SK-N-SH treated with all-trans-retinoic acid at 6 μM for 48 hours (cell line): ENCODE data around the gene TRAPPC6A.

Source experiments
- ATAC-seq: fragments of 200-7000 bp; cut with Tn5 transposase; 3 replicates; pipeline ENCODE4 v1.9.1; 2020; ENCODE audit warnings: mild to moderate bottlenecking, moderate library complexity
- BACH2 ChIP-seq: fragments of 250-450 bp; sonication (Bioruptor Pico); IDR thresholded peaks from 2 replicates; pipeline ENCODE4 v1.9.0; 2021; ENCODE audit warnings: mild to moderate bottlenecking, borderline replicate concordance
- ESRRG ChIP-seq: fragments of 250-450 bp; sonication (Bioruptor Pico); IDR thresholded peaks from 2 replicates; pipeline ENCODE4 v1.6.1; 2021; ENCODE audit warnings: mild to moderate bottlenecking
- ISL1 ChIP-seq: fragments of 250-450 bp; sonication (Bioruptor Pico); IDR thresholded peaks from 2 replicates; pipeline ENCODE4 v2.1.2; 2022; ENCODE audit warnings: mild to moderate bottlenecking, moderate library complexity
- OSR1 ChIP-seq: fragments of 250-450 bp; sonication (Bioruptor Pico); IDR thresholded peaks from 2 replicates; pipeline ENCODE4 v1.8.0; 2022; ENCODE audit warnings: moderate library complexity, mild to moderate bottlenecking, inconsistent platforms
- PPARA ChIP-seq: fragments of 250-450 bp; sonication (Bioruptor Pico); IDR thresholded peaks from 2 replicates; pipeline ENCODE4 v1.5.0; 2020; ENCODE audit warnings: mild to moderate bottlenecking, borderline replicate concordance
- RARB ChIP-seq: fragments of 250-450 bp; sonication (Bioruptor Pico); IDR thresholded peaks from 2 replicates; pipeline ENCODE4 v1.8.0; 2021; ENCODE audit warnings: mild to moderate bottlenecking, moderate library complexity
- SNAI2 ChIP-seq: fragments of 250-450 bp; sonication (Bioruptor Pico); IDR thresholded peaks from 2 replicates; pipeline ENCODE4 v1.5.0; 2020; ENCODE audit warnings: mild to moderate bottlenecking, moderate library complexity
- TCF4 ChIP-seq: fragments of 250-450 bp; sonication (Bioruptor Pico); IDR thresholded peaks from 2 replicates; pipeline ENCODE4 v1.8.0; 2021; ENCODE audit warnings: mild to moderate bottlenecking, moderate library complexity, borderline replicate concordance
- TOX ChIP-seq: fragments of 250-450 bp; sonication (Bioruptor Pico); IDR thresholded peaks from 2 replicates; pipeline ENCODE4 v1.8.0; 2021; ENCODE audit warnings: mild to moderate bottlenecking, moderate library complexity, borderline replicate concordance
- ZC3H10 ChIP-seq: fragments of 250-450 bp; sonication (Bioruptor Pico); IDR thresholded peaks from 2 replicates; pipeline ENCODE4 v1.5.1; 2021; ENCODE audit warnings: mild to moderate bottlenecking, moderate library complexity
- ZFP3 ChIP-seq: fragments of 250-450 bp; sonication (Bioruptor Pico); IDR thresholded peaks from 2 replicates; pipeline ENCODE4 v1.5.0; 2020; ENCODE audit warnings: mild to moderate bottlenecking, moderate library complexity
- ZFP30 ChIP-seq: fragments of 450-650 bp; formaldehyde crosslinking; IDR thresholded peaks from 2 replicates; pipeline ENCODE4 v1.5.0; 2022; ENCODE audit warnings: mild to moderate bottlenecking, moderate library complexity
- ZNF565 ChIP-seq: fragments of 450-650 bp; formaldehyde crosslinking; conservative IDR thresholded peaks from 2 replicates; pipeline ENCODE4 v1.5.0; 2020; ENCODE audit warnings: low read depth, mild to moderate bottlenecking, moderate library complexity
- ZNF70 ChIP-seq: fragments of 450-650 bp; formaldehyde crosslinking; IDR thresholded peaks from 2 replicates; pipeline ENCODE4 v1.5.0; 2020; ENCODE audit warnings: mild to moderate bottlenecking, moderate library complexity
- ZNF8 ChIP-seq: fragments of 450-650 bp; formaldehyde crosslinking; IDR thresholded peaks from 2 replicates; pipeline ENCODE4 v1.5.0; 2020; ENCODE audit warnings: mild to moderate bottlenecking, moderate library complexity
- TF ChIP-seq, protein P1 (sequence below): fragments of 250-450 bp; sonication (Bioruptor Pico); IDR thresholded peaks from 2 replicates; pipeline ENCODE4 v1.8.0; 2021; ENCODE audit warnings: low read depth, mild to moderate bottlenecking, moderate library complexity, borderline replicate concordance
- TF ChIP-seq, protein P2 (sequence below): fragments of 250-450 bp; sonication (Bioruptor Pico); IDR thresholded peaks from 2 replicates; pipeline ENCODE4 v1.8.0; 2020; ENCODE audit warnings: mild to moderate bottlenecking, moderate library complexity, borderline replicate concordance
- TF ChIP-seq, protein P3 (sequence below): fragments of 250-450 bp; sonication (Bioruptor Pico); IDR thresholded peaks from 2 replicates; pipeline ENCODE4 v1.5.1; 2021; ENCODE audit warnings: mild to moderate bottlenecking, moderate library complexity
- TF ChIP-seq, protein P4 (sequence below): fragments of 250-450 bp; sonication (Bioruptor Pico); IDR thresholded peaks from 2 replicates; pipeline ENCODE4 v1.5.1; 2020; ENCODE audit warnings: low read depth, mild to moderate bottlenecking, moderate library complexity
- TF ChIP-seq, protein P5 (sequence below): fragments of 250-450 bp; sonication (Bioruptor Pico); IDR thresholded peaks from 2 replicates; pipeline ENCODE4 v1.5.0; 2020; ENCODE audit warnings: mild to moderate bottlenecking, moderate library complexity

TRAPPC6A gene

DNA sequence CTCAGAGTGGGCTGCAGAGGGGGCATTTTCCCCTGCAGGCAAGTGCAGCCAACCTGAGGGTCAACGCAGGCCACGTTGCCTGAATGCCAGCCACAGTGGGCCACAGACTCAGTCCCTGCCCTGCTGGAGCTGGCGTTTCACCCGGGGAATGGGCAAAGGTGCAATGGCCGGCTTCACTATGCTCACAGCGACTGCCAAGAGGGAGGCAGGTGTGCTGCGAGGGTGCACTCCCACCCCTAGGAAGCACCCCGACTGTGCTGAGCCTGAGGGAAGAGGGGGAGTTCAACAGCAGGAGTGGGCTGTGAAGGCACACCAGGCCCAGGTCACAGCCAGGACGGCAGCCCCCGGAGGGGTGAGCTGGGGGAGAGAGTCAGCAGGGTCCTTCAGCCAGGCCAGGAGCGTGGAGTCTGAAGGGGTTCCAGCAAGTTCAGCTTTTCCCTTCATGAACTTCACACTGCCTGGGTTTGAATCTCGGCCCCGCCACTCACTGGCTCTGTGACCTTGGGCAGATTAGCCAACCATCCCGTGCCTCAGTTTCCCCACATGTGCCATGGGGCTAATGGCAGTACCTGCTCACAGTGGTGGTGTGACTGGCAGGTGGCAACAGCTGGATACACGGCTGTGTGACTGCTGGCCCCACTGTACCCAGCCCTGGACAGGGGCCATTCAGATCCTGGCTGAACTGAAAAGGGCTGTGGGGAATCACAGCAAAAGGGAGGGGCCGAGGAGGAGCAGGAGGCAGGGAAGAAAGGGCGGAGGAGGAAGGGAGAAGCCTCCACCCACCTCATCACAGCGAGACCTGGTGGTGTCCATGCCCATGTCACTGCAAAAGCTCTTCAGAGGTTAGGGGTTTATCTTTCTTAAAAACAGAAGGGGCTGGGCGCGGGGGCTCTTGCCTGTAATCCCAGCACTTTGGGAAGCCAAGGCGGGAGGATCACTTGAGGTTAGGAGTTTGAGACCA, 7.6 kb downstream of the TRAPPC6A start:
- ATAC-seq, result no peak
- TF ChIP-seq RARB (CRISPR knock-in tag) (no peak), TCF4 (CRISPR knock-in tag) (no peak), ZFP3 (CRISPR knock-in tag) (no peak), ZC3H10 (CRISPR knock-in tag) (no peak), ZNF565 (no peak), PPARA (no peak), TOX (CRISPR knock-in tag) (no peak)
- TF ChIP-seq, protein P1, sequence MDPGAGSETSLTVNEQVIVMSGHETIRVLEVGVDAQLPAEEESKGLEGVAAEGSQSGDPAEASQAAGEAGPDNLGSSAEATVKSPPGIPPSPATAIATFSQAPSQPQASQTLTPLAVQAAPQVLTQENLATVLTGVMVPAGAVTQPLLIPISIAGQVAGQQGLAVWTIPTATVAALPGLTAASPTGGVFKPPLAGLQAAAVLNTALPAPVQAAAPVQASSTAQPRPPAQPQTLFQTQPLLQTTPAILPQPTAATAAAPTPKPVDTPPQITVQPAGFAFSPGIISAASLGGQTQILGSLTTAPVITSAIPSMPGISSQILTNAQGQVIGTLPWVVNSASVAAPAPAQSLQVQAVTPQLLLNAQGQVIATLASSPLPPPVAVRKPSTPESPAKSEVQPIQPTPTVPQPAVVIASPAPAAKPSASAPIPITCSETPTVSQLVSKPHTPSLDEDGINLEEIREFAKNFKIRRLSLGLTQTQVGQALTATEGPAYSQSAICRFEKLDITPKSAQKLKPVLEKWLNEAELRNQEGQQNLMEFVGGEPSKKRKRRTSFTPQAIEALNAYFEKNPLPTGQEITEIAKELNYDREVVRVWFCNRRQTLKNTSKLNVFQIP, result no peak
- TF ChIP-seq, protein P2, sequence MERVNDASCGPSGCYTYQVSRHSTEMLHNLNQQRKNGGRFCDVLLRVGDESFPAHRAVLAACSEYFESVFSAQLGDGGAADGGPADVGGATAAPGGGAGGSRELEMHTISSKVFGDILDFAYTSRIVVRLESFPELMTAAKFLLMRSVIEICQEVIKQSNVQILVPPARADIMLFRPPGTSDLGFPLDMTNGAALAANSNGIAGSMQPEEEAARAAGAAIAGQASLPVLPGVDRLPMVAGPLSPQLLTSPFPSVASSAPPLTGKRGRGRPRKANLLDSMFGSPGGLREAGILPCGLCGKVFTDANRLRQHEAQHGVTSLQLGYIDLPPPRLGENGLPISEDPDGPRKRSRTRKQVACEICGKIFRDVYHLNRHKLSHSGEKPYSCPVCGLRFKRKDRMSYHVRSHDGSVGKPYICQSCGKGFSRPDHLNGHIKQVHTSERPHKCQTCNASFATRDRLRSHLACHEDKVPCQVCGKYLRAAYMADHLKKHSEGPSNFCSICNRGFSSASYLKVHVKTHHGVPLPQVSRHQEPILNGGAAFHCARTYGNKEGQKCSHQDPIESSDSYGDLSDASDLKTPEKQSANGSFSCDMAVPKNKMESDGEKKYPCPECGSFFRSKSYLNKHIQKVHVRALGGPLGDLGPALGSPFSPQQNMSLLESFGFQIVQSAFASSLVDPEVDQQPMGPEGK (CRISPR knock-in tag), result no peak

DNA sequence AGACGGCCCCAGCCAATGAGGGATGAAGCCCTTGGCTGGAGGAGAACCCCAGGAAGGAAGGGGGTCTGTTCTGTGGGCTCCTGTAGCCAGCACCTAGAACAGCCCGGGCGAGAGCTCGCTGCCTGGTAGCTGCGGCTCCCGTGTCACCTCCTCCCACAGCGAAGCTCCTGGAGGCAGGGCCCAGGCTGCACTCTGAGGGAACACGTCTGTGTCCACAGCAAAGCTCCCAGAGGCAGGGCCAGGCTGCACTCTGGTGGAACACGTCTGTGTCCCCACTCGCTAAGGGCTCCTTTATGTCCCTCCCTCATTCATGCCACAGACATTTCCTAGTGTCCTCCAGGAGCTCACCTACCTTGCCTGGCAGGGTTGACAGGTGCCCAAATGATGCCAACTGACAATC, 8.4 kb downstream of the TRAPPC6A start:
- no peak for TF ChIP-seq ZNF565
- no peak for TF ChIP-seq ZFP30 (CRISPR knock-in tag)
- no peak for TF ChIP-seq ZNF70 (CRISPR knock-in tag)

DNA sequence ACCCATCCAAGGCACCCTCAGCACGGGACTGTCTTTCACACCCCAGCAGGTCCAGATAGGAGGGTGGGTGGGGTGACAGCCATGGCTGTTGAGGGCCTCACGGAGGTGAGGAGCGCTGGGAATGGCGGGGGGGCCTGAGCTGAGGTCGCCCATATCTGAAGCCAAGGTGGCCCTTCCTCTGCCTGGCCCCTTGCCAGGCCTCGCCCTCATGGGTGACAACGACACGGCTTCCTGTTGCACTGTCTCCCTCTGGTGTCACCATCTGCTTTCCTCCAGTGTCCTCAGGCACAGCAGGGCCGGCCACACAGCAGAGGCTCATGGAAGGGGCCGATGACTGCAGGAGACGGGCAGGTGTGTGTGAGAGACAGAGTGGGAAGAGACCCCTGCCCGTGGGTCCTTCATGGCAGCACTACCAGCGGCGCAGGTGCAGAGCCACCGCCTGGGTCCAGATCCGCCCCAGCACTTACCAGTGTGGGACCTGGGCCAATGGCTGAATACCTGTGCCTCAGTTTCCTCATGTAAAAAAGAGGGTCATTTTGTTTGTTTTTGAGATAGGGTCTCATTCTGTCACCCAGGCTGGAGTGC, 9.2 kb downstream of the TRAPPC6A start:
- no peak for TF ChIP-seq ZFP30 (CRISPR knock-in tag)
- TF ChIP-seq, protein P1, result no peak
- no peak for TF ChIP-seq ZNF70 (CRISPR knock-in tag)
- TF ChIP-seq TCF4 (CRISPR knock-in tag), result no peak
- TF ChIP-seq, protein P2 (CRISPR knock-in tag), result no peak
- TF ChIP-seq, protein P3, sequence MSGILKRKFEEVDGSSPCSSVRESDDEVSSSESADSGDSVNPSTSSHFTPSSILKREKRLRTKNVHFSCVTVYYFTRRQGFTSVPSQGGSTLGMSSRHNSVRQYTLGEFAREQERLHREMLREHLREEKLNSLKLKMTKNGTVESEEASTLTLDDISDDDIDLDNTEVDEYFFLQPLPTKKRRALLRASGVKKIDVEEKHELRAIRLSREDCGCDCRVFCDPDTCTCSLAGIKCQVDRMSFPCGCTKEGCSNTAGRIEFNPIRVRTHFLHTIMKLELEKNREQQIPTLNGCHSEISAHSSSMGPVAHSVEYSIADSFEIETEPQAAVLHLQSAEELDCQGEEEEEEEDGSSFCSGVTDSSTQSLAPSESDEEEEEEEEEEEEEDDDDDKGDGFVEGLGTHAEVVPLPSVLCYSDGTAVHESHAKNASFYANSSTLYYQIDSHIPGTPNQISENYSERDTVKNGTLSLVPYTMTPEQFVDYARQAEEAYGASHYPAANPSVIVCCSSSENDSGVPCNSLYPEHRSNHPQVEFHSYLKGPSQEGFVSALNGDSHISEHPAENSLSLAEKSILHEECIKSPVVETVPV (CRISPR knock-in tag), result no peak
- TF ChIP-seq TOX (CRISPR knock-in tag), result no peak
- TF ChIP-seq BACH2, result no peak
- TF ChIP-seq, protein P4, sequence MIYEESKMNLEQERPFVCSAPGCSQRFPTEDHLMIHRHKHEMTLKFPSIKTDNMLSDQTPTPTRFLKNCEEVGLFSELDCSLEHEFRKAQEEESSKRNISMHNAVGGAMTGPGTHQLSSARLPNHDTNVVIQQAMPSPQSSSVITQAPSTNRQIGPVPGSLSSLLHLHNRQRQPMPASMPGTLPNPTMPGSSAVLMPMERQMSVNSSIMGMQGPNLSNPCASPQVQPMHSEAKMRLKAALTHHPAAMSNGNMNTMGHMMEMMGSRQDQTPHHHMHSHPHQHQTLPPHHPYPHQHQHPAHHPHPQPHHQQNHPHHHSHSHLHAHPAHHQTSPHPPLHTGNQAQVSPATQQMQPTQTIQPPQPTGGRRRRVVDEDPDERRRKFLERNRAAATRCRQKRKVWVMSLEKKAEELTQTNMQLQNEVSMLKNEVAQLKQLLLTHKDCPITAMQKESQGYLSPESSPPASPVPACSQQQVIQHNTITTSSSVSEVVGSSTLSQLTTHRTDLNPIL, result no peak
- TF ChIP-seq ZNF565, result no peak
- TF ChIP-seq SNAI2 (CRISPR knock-in tag), result no peak
- no peak for TF ChIP-seq ZNF8
- TF ChIP-seq, protein P5, sequence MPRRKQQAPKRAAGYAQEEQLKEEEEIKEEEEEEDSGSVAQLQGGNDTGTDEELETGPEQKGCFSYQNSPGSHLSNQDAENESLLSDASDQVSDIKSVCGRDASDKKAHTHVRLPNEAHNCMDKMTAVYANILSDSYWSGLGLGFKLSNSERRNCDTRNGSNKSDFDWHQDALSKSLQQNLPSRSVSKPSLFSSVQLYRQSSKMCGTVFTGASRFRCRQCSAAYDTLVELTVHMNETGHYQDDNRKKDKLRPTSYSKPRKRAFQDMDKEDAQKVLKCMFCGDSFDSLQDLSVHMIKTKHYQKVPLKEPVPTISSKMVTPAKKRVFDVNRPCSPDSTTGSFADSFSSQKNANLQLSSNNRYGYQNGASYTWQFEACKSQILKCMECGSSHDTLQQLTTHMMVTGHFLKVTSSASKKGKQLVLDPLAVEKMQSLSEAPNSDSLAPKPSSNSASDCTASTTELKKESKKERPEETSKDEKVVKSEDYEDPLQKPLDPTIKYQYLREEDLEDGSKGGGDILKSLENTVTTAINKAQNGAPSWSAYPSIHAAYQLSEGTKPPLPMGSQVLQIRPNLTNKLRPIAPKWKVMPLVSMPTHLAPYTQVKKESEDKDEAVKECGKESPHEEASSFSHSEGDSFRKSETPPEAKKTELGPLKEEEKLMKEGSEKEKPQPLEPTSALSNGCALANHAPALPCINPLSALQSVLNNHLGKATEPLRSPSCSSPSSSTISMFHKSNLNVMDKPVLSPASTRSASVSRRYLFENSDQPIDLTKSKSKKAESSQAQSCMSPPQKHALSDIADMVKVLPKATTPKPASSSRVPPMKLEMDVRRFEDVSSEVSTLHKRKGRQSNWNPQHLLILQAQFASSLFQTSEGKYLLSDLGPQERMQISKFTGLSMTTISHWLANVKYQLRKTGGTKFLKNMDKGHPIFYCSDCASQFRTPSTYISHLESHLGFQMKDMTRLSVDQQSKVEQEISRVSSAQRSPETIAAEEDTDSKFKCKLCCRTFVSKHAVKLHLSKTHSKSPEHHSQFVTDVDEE (CRISPR knock-in tag), result no peak
- TF ChIP-seq PPARA, result no peak
- TF ChIP-seq ZC3H10 (CRISPR knock-in tag), result no peak
- no peak for TF ChIP-seq OSR1 (CRISPR knock-in tag)
- TF ChIP-seq ISL1, result no peak
- no peak for TF ChIP-seq ESRRG (CRISPR knock-in tag)
- no peak for ATAC-seq

More for the DNA sequence above, 8.4 kb downstream of the TRAPPC6A start:
- ATAC-seq, result no peak
